IMR-90 (cell line): ENCODE measurements around the gene CARD10. TPM values are rescaled to one million over a fixed set of nuclear protein-coding genes. Genes with fewer than 3 reads are reported as not detected.

Experiments
- ATAC-seq: fragments of 200-7000 bp; cut with Tn5 transposase; 2 replicates; pipeline ENCODE4 v1.9.1; 2020; ENCODE audit warnings: low read depth, mild to moderate bottlenecking, moderate library complexity
- BruUV-seq: library from RNA; stranded (reverse); fragments of 400-500 nt; replicated peaks from 2 replicates; lab custom pipeline; 2021; lab: Mats Ljungman, UMichigan
- CTCF ChIA-PET: fragments of 300-600 bp; formaldehyde crosslinking; extraction: SDS; loops from one replicate; lab custom pipeline; 2021; ENCODE audit warnings: antibody characterized with exemption; lab: Yijun Ruan, JAX
- POLR2A ChIA-PET: fragments of 300-600 bp; sonication (Branson Sonifier 250); formaldehyde crosslinking; loops from one replicate; lab custom pipeline; 2022; ENCODE audit warnings: antibody characterized with exemption; ENCODE audit not compliant: unreplicated experiment; lab: Charles Lee
- DNase-seq: peaks from one replicate; pipeline ENCODE4 v3.0.0; 2013
- H2AFZ ChIP-seq: replicated peaks from 2 replicates; pipeline ENCODE3; 2013; ENCODE audit warnings: low read length, mild to moderate bottlenecking; ENCODE audit not compliant: poor library complexity
- H2AK5ac ChIP-seq: 2 replicates; pipeline ENCODE4 v1.6.1; 2013; ENCODE audit warnings: low read depth, low read length, inconsistent platforms
- H2AK9ac ChIP-seq: replicated peaks from 2 replicates; pipeline ENCODE3; 2013; ENCODE audit warnings: mild to moderate bottlenecking, low read depth, low read length, moderate library complexity; ENCODE audit not compliant: poor library complexity
- H2BK120ac ChIP-seq: 2 replicates; pipeline ENCODE4 v1.6.1; 2013; ENCODE audit warnings: low read depth, low read length, inconsistent platforms
- H2BK15ac ChIP-seq: 3 replicates; pipeline ENCODE4 v1.6.1; 2013; ENCODE audit warnings: low read depth, low read length, inconsistent platforms
- H2BK20ac ChIP-seq: 2 replicates; pipeline ENCODE4 v1.6.1; 2013; ENCODE audit warnings: low read depth, mild to moderate bottlenecking, inconsistent platforms, low read length, moderate library complexity
- H2BK5ac ChIP-seq: 2 replicates; pipeline ENCODE4 v1.6.1; 2013; ENCODE audit warnings: mild to moderate bottlenecking, low read depth, low read length, inconsistent platforms; ENCODE audit not compliant: poor library complexity, severe bottlenecking
- H3K14ac ChIP-seq: replicated peaks from 2 replicates; pipeline ENCODE4 v1.6.1; 2013; ENCODE audit warnings: low read depth, low read length, inconsistent platforms
- H3K18ac ChIP-seq: 2 replicates; pipeline ENCODE4 v1.6.1; 2013; ENCODE audit warnings: low read depth, low read length, control low read depth
- H3K23ac ChIP-seq: 2 replicates; pipeline ENCODE4 v1.6.1; 2013; ENCODE audit warnings: low read depth, low read length, inconsistent platforms
- H3K27ac ChIP-seq: 2 replicates; pipeline ENCODE4 v1.5.1; 2013; ENCODE audit warnings: mild to moderate bottlenecking, control low read depth, low read length; ENCODE audit not compliant: insufficient read depth
- H3K27me3 ChIP-seq: 2 replicates; pipeline ENCODE4 v1.6.1; 2013; ENCODE audit warnings: low read length; ENCODE audit not compliant: control insufficient read depth, insufficient read depth
- H3K36me3 ChIP-seq: 2 replicates; pipeline ENCODE4 v1.6.1; 2013; ENCODE audit warnings: low read length, mixed read lengths; ENCODE audit not compliant: control insufficient read depth, insufficient read depth
- H3K4ac ChIP-seq: 2 replicates; pipeline ENCODE4 v1.6.1; 2013; ENCODE audit warnings: low read depth, low read length, inconsistent platforms
- H3K4me1 ChIP-seq: 2 replicates; pipeline ENCODE4 v1.6.1; 2013; ENCODE audit warnings: low read length, mixed read lengths; ENCODE audit not compliant: control insufficient read depth, insufficient read depth
- H3K4me2 ChIP-seq: 2 replicates; pipeline ENCODE4 v1.6.1; 2013; ENCODE audit warnings: low read depth, mild to moderate bottlenecking, control low read depth, low read length, moderate library complexity
- H3K4me3 ChIP-seq: 2 replicates; pipeline ENCODE4 v1.5.1; 2013; ENCODE audit warnings: low read depth, mild to moderate bottlenecking, control low read depth, low read length, moderate library complexity; ENCODE audit not compliant: insufficient read depth
- H3K56ac ChIP-seq: 2 replicates; pipeline ENCODE4 v1.6.1; 2013; ENCODE audit warnings: low read length, inconsistent platforms; ENCODE audit not compliant: insufficient read depth; ENCODE audit errors: extremely low read depth
- H3K79me1 ChIP-seq, 2 experiments: 2 replicates each; pipeline ENCODE4 v1.6.1; 2013; ENCODE audit warnings: low read length in 2 of 2, inconsistent platforms in 1 of 2, low read depth in 1 of 2
- H3K9ac ChIP-seq: 2 replicates; pipeline ENCODE4 v1.6.1; 2013; ENCODE audit warnings: low read depth, low read length, control low read depth
- H3K9me1 ChIP-seq: 2 replicates; pipeline ENCODE4 v1.6.1; 2013; ENCODE audit warnings: low read length, inconsistent platforms; ENCODE audit not compliant: insufficient read depth
- H3K9me3 ChIP-seq: 2 replicates; pipeline ENCODE4 v1.6.1; 2013; ENCODE audit warnings: low read length; ENCODE audit not compliant: control insufficient read depth, insufficient read depth
- H4K20me1 ChIP-seq: 2 replicates; pipeline ENCODE4 v1.6.1; 2013; ENCODE audit warnings: low read length, inconsistent platforms; ENCODE audit not compliant: insufficient read depth
- H4K5ac ChIP-seq: 2 replicates; pipeline ENCODE4 v1.6.1; 2013; ENCODE audit warnings: mild to moderate bottlenecking, low read depth, low read length, control low read depth
- H4K8ac ChIP-seq, 2 experiments: 2 replicates each; pipeline ENCODE4 v1.6.1; 2013; ENCODE audit warnings: low read depth in 2 of 2, low read length in 2 of 2, control low read depth in 1 of 2, inconsistent platforms in 1 of 2
- H4K91ac ChIP-seq: 2 replicates; pipeline ENCODE4 v1.6.1; 2013; ENCODE audit warnings: low read depth, low read length, inconsistent platforms; ENCODE audit not compliant: insufficient read depth
- CHD1 ChIP-seq: IDR thresholded peaks from 2 replicates; pipeline ENCODE4 v1.6.1; 2012; ENCODE audit warnings: low read depth, low read length, improper control_type of control experiment
- FOS ChIP-seq: fragments of 150-350 bp; IDR thresholded peaks from 2 replicates; pipeline ENCODE4 v1.6.1; 2016; ENCODE audit warnings: low read depth, low read length
- MXI1 ChIP-seq: IDR thresholded peaks from 2 replicates; pipeline ENCODE4 v1.6.1; 2012; ENCODE audit warnings: low read depth, mild to moderate bottlenecking, low read length, moderate library complexity, borderline replicate concordance
- RAD21 ChIP-seq: IDR thresholded peaks from 2 replicates; pipeline ENCODE4 v1.6.1; 2012; ENCODE audit warnings: low read length, improper control_type of control experiment
- RFX5 ChIP-seq: IDR thresholded peaks from 2 replicates; pipeline ENCODE4 v1.8.0; 2012; ENCODE audit warnings: low read depth, mild to moderate bottlenecking, low read length, moderate library complexity
- SMC3 ChIP-seq: fragments of 150-350 bp; IDR thresholded peaks from 2 replicates; pipeline ENCODE4 v1.6.1; 2016; ENCODE audit warnings: low read depth, mild to moderate bottlenecking, antibody characterized with exemption, low read length, moderate library complexity
- WGBS, 2 experiments: methylation state at CpG; one replicate each; pipeline versions ENCODE4 v1.1.5 to v1.1.7; 2013; ENCODE audit warnings: missing lambda C conversion rate in 2 of 2; ENCODE audit not compliant: insufficient read length in 1 of 2; ENCODE audit errors: extremely low coverage in 2 of 2; 5-methylcytosine and 5-hydroxymethylcytosine counted together
- dilution Hi-C: fragments of 300-500 bp; cut with HindIII; formaldehyde crosslinking; loops from one replicate; pipeline ENCODE4 v1.14.3; 2018; ENCODE audit warnings: low sequenced_read_pairs; ENCODE audit not compliant: unreplicated experiment
- in situ Hi-C: fragments of 300-500 bp; cut with MboI; formaldehyde crosslinking; loops from 3 replicates; pipeline ENCODE4 v1.14.3; 2019; ENCODE audit warnings: low sequenced_read_pairs, inconsistent platforms, mixed read lengths
- intact Hi-C: fragments of 100-400 bp; cut with micrococcal nuclease; formaldehyde crosslinking; loops from 2 replicates; pipeline ENCODE4 v1.10.0; 2022
- polyA plus RNA-seq, 3 experiments: library from polyadenylated mRNA; depleted of rRNA; stranded (reverse); fragments of >200 nt; gene quantifications; 2 replicates each; pipeline ENCODE4 v1.2.3, GENCODE V29; 2012; ENCODE audit warnings: low replicate concordance in 1 of 3
- total RNA-seq: library from RNA; depleted of rRNA; stranded (reverse); fragments of >200 nt; gene quantifications from 2 replicates; pipeline ENCODE4 v1.2.3, GENCODE V29; 2012
- TF ChIP-seq, protein P1 (sequence below): fragments of 150-350 bp; IDR thresholded peaks from 2 replicates; pipeline ENCODE4 v1.6.1; 2016; ENCODE audit warnings: low read depth, mild to moderate bottlenecking, low read length, moderate library complexity, borderline replicate concordance
- TF ChIP-seq, protein P2 (sequence below): fragments of 150-350 bp; IDR thresholded peaks from 2 replicates; pipeline ENCODE4 v1.6.1; 2017; ENCODE audit warnings: mild to moderate bottlenecking, antibody characterized with exemption, low read length, low read depth

Gene CARD10
- total and polyA plus RNA-seq, 2 of the 4 experiments (the other 2 are of a cell fraction), result 6.1 to 18.4 TPM

DNA sequence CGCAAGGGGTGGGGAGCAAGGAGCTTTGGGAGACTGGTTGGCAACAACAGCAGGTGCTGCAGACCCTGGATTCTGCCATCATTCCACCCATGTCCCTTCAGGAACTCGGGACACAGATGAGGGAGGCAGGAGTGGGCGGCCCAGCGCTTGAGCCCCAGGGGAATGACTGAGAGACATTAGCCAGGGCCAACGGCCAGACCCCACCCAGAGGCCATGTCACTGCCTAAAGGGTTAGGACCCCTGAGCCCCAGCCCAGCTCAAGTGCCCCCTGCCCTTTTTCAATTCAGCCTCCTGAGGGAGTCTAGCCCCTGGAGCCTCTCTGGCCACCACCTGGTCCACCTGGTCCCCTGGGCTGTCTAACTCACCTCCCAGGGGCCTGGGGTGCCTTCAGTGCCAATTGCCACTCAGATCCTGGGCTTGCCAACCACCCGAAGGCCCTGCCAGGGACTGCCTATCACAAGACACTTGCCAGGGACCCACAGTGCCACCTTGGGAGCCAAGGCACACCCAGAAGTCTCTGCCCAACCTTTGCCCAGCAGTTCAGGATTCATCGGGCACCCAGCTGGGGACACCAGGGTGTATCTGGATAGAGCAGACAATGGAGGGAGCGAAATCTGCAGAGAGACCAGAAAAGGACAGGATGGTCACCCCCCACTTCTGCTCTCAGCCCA is 49.7 kb downstream of the CARD10 start:
- no peaks in the 10 kb centered on the region for H3K9me1 ChIP-seq
- no peak overlapping the region for H3K9ac ChIP-seq
- ATAC-seq (no peak), DNase-seq (no peak)
- H4K91ac ChIP-seq, result no peak overlapping the region
- H3K36me3 ChIP-seq, result no peaks in the 10 kb centered on the region
- no peaks in the 10 kb centered on the region; the same call in 1 of the 2 replicates for H4K20me1 ChIP-seq
- H4K8ac ChIP-seq, result no peak overlapping the region
- no peaks in the 10 kb centered on the region for H3K79me1 ChIP-seq
- no peaks in the 10 kb centered on the region for H3K9me3 ChIP-seq
- H2BK5ac ChIP-seq, result no peak overlapping the region
- no peak overlapping the region for H3K4me2 ChIP-seq
- no peak overlapping the region for H4K5ac ChIP-seq
- H3K4me1 ChIP-seq, result no peaks in the 10 kb centered on the region
- H3K4me3 ChIP-seq, result no peak overlapping the region
- H2AK5ac ChIP-seq, result no peak overlapping the region
- in situ Hi-C loops, result loop anchor here (10.0 kb wide), 1 partner anchor 295 kb away; no protein-coding TSS in a partner anchor
- H2BK120ac ChIP-seq, result no peak overlapping the region
- no peak overlapping the region for H3K4ac ChIP-seq
- BruUV-seq, result no TSS peak
- no peak overlapping the region for H2BK15ac ChIP-seq
- dilution Hi-C loops, result no loop called here
- no peak overlapping the region for H2BK20ac ChIP-seq
- no peak overlapping the region for H2AK9ac ChIP-seq
- no peak overlapping the region for H3K18ac ChIP-seq
- H3K27ac ChIP-seq, result no peak overlapping the region
- no peak overlapping the region for H3K14ac ChIP-seq
- TF ChIP-seq MXI1 (no peak), RAD21 (no peak), SMC3 (no peak), FOS (no peak), RFX5 (no peak), CHD1 (no peak)
- TF ChIP-seq, protein P1, sequence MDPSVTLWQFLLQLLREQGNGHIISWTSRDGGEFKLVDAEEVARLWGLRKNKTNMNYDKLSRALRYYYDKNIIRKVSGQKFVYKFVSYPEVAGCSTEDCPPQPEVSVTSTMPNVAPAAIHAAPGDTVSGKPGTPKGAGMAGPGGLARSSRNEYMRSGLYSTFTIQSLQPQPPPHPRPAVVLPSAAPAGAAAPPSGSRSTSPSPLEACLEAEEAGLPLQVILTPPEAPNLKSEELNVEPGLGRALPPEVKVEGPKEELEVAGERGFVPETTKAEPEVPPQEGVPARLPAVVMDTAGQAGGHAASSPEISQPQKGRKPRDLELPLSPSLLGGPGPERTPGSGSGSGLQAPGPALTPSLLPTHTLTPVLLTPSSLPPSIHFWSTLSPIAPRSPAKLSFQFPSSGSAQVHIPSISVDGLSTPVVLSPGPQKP, result no peak
- TF ChIP-seq, protein P2, sequence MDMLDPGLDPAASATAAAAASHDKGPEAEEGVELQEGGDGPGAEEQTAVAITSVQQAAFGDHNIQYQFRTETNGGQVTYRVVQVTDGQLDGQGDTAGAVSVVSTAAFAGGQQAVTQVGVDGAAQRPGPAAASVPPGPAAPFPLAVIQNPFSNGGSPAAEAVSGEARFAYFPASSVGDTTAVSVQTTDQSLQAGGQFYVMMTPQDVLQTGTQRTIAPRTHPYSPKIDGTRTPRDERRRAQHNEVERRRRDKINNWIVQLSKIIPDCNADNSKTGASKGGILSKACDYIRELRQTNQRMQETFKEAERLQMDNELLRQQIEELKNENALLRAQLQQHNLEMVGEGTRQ, result no peak
- 100% methylated on average over 1 of the region's 8 CpGs; no CpG with 5 or more reads in 1 of the 2 experiments for WGBS, 2 experiments
- CTCF ChIA-PET, result no interaction called here
- POLR2A ChIA-PET, result no interaction called here
- H3K56ac ChIP-seq, result no peak overlapping the region
- peaks cover 75% of the 10 kb centered on the region for H3K27me3 ChIP-seq
- intact Hi-C loops, result no loop called here
- no peak overlapping the region for H2AFZ ChIP-seq
- H3K23ac ChIP-seq, result no peak overlapping the region
